ENCODE results near the gene C18orf63.

C18orf63 gene

GRCh38 chr18:74382481-74383017, 66.9 kb downstream of the C18orf63 start:
- TF ChIP-seq CTCF (IDR thresholded peaks at IDR 0.05; ENCODE audit: borderline replicate concordance, insufficient read depth, low read depth, low read length) = no peak
- H3K4me3 ChIP-seq (ENCODE audit: low read depth, low read length) = no peak overlapping the region

- H3K4me3 ChIP-seq (ENCODE audit: low read depth, low read length) = no peak overlapping the region
- no peak for TF ChIP-seq CTCF (IDR thresholded peaks at IDR 0.05; ENCODE audit: borderline replicate concordance, insufficient read depth, low read depth, low read length)
These were observed 71.7 kb downstream of the C18orf63 start for GRCh38 chr18:74387383-74387782.

GRCh38 chr18:74388227-74388626, 72.6 kb downstream of the C18orf63 start:
- TF ChIP-seq CTCF (IDR thresholded peaks at IDR 0.05; ENCODE audit: borderline replicate concordance, insufficient read depth, low read depth, low read length) = no peak
- no peak overlapping the region for H3K4me3 ChIP-seq (ENCODE audit: low read depth, low read length)

GRCh38 chr18:74389171-74389927, 73.7 kb downstream of the C18orf63 start:
- H3K4me3 ChIP-seq (ENCODE audit: low read depth, low read length) = no peak overlapping the region
- no peak for TF ChIP-seq CTCF (IDR thresholded peaks at IDR 0.05; ENCODE audit: borderline replicate concordance, insufficient read depth, low read depth, low read length)

- H3K4me3 ChIP-seq (ENCODE audit: low read depth, low read length) = no peak overlapping the region
- no peak for TF ChIP-seq CTCF (IDR thresholded peaks at IDR 0.05; ENCODE audit: borderline replicate concordance, insufficient read depth, low read depth, low read length)
These were observed 74.4 kb downstream of the C18orf63 start for GRCh38 chr18:74389991-74390390.

- no peak for TF ChIP-seq CTCF (IDR thresholded peaks at IDR 0.05; ENCODE audit: borderline replicate concordance, insufficient read depth, low read depth, low read length)
- H3K4me3 ChIP-seq (ENCODE audit: low read depth, low read length) = no peak overlapping the region
These were observed 75.3 kb downstream of the C18orf63 start for GRCh38 chr18:74390900-74391299.

- TF ChIP-seq CTCF (IDR thresholded peaks at IDR 0.05; ENCODE audit: borderline replicate concordance, insufficient read depth, low read depth, low read length) = no peak
- no peak overlapping the region for H3K4me3 ChIP-seq (ENCODE audit: low read depth, low read length)
These were observed 76.7 kb downstream of the C18orf63 start for GRCh38 chr18:74392323-74392722.
